Measurements from ENCODE around the gene MARCHF7.

Gene MARCHF7

GRCh38 chr2:159762075-159762474 is 49.8 kb downstream of the MARCHF7 start:
- DNase-seq (ENCODE audit: low spot score) = no peak

All from AG08395 (cell line).